ENCODE results near the gene COMMD9. TPM values are rescaled to one million over a fixed set of nuclear protein-coding genes. Genes with fewer than 3 reads are reported as not detected.

The COMMD9 gene
- total and polyA plus RNA-seq, 3 donors from 2014 or later: 42.7 to 73.9 (median 58.2) TPM

DNA sequence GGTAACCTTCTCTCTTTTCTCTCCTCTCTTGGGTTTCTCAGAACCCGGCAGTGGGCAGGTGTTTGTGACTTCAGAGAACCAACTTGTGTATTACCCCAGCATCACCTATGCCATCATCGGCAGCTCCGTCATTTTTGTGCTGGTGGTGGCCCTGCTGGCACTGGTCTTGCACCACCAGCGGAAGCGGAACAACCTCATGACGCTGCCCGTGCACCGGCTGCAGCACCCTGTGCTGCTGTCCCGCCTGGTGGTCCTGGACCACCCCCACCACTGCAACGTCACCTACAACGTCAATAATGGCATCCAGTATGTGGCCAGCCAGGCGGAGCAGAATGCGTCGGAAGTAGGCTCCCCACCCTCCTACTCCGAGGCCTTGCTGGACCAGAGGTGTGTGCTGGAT lies 62.2 kb downstream of the COMMD9 start:
- Histone ChIP-seq H3K27me3 (no peaks in the 10 kb centered on the region), H3K36me3 (ENCODE audit: low read depth, missing control alignments) (no peaks in the 10 kb centered on the region), H3K4me1 (no peaks in the 10 kb centered on the region), H3K27ac (no peak overlapping the region), H3K4me3 (no peak overlapping the region), H3K9me3 (no peaks in the 10 kb centered on the region)
- 96 to 97% methylated on average over 15 of the region's 15 CpGs for WGBS, 2 donors
- TF ChIP-seq, protein P1, sequence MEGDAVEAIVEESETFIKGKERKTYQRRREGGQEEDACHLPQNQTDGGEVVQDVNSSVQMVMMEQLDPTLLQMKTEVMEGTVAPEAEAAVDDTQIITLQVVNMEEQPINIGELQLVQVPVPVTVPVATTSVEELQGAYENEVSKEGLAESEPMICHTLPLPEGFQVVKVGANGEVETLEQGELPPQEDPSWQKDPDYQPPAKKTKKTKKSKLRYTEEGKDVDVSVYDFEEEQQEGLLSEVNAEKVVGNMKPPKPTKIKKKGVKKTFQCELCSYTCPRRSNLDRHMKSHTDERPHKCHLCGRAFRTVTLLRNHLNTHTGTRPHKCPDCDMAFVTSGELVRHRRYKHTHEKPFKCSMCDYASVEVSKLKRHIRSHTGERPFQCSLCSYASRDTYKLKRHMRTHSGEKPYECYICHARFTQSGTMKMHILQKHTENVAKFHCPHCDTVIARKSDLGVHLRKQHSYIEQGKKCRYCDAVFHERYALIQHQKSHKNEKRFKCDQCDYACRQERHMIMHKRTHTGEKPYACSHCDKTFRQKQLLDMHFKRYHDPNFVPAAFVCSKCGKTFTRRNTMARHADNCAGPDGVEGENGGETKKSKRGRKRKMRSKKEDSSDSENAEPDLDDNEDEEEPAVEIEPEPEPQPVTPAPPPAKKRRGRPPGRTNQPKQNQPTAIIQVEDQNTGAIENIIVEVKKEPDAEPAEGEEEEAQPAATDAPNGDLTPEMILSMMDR (IDR thresholded peaks at IDR 0.05): no peak
- TF ChIP-seq POLR2A (IDR thresholded peaks at IDR 0.05): no peak
- no peak for DNase-seq
- intact Hi-C loops (cut with DNase I; ENCODE audit: low total_unique reads): no loop called here

DNA sequence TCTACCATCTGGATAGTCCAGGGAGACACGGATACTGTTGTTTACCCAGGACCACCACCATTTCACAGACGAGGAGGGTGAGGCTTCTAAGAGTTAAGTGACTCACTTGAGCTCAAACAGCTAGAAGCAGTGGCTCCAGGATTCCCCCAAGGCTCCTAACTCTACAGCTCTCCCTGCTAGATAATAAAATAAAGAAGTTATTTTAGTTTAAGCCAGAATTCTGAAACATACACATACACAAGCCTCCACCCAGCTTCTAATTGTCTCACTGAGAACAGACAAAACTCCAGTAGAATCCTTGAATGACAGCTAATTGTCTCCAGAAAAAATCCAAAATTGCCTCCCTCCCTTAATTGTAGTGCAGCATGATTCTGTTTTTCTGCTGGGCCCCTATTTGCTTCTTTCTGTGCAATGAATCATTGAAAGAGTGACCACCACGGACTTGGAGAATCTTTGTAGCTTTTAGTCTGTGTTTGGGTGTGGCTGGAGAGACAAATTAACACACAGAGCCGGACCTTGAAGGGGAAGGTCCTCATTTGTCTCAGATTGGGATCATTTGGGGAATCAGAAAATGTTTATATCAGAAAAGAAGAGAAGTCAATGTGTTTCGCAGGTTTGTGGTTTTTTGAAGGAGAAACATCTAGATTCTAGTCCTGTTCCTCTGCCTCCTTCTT lies 64.9 kb downstream of the COMMD9 start:
- DNase-seq: no peak
- Histone ChIP-seq H3K4me3 (no peak overlapping the region), H3K4me1 (no peaks in the 10 kb centered on the region), H3K9me3 (no peaks in the 10 kb centered on the region), H3K27ac (no peak overlapping the region), H3K36me3 (ENCODE audit: low read depth, missing control alignments) (no peaks in the 10 kb centered on the region), H3K27me3 (no peaks in the 10 kb centered on the region)
- intact Hi-C loops (cut with DNase I; ENCODE audit: low total_unique reads): no loop called here
- WGBS, 2 donors: 79 to 80% methylated on average over 5 of the region's 5 CpGs
- TF ChIP-seq, protein P1 (IDR thresholded peaks at IDR 0.05): no peak
- no peak for TF ChIP-seq POLR2A (IDR thresholded peaks at IDR 0.05)

DNA sequence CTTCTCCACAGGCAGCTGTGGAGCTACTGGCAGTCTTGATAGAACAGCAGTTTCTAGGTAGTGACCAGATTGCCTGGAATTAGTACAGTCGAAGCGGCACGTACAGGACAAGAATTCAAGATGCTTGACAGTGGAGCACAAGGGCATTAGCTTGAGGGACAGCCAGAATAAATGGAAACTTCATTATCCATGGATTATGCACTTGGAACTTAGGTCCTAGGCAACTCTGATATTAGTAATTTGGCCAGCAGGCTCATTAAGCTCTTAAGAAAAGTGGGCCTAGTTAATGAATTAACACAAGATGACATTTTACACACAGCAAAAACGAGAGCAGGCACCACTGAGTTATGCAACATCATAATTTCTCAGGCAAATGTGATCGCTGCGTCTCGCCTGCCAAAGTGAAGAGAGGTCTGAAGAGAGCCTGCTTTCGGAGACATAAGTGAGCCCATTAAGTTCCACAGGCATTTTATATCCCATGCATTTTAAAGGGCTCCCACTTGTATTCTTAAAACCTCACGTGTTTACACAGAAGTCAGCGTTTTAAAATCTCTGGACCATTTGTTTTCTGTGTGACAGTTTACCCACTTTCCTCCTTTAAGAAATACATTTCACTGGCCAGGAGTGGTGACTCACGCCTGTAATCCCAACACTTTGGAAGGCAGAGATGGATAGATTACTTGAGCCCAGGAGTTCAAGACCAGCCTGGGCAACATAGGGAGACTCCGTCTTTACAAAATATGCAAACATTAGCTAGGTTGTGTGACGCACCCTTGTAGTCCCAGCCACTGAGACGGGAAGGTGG lies 66.2 kb downstream of the COMMD9 start:
- no peak overlapping the region for H3K4me3 ChIP-seq
- no peaks in the 10 kb centered on the region for H3K4me1 ChIP-seq
- no peak for TF ChIP-seq POLR2A (IDR thresholded peaks at IDR 0.05)
- TF ChIP-seq, protein P1 (IDR thresholded peaks at IDR 0.05): no peak
- H3K27me3 ChIP-seq: no peaks in the 10 kb centered on the region
- DNase-seq: no peak
- intact Hi-C loops (cut with DNase I; ENCODE audit: low total_unique reads): no loop called here
- no peak overlapping the region for H3K27ac ChIP-seq
- WGBS, 2 donors: 78 to 80% methylated on average over 14 of the region's 14 CpGs
- H3K9me3 ChIP-seq: no peaks in the 10 kb centered on the region
- H3K36me3 ChIP-seq (ENCODE audit: low read depth, missing control alignments): no peaks in the 10 kb centered on the region

Other genes starting within 250 kb of the COMMD9 start
- 10 to 100 TPM; 14.7 to 15.4 TPM for gene PRR5L, start 6.9 kb upstream of the COMMD9 start, total RNA-seq
- 8.1 TPM for gene PRR5L, start 6.9 kb upstream of the COMMD9 start, polyA plus RNA-seq (ENCODE audit: insufficient read depth, low read depth, low replicate concordance)
- gene TRAF6, start 220.8 kb upstream of the COMMD9 start, total RNA-seq: 10 to 100 TPM; 24.0 to 26.4 TPM
- gene TRAF6, start 220.8 kb upstream of the COMMD9 start, polyA plus RNA-seq (ENCODE audit: insufficient read depth, low read depth, low replicate concordance): 18.8 TPM

All from testis (tissue), 3 donors.